Glutamatergic neuron (in vitro differentiated cells): ENCODE measurements around the gene C1QTNF12. TPM values are rescaled to one million over a fixed set of nuclear protein-coding genes. Genes with fewer than 3 reads are reported as not detected.

Experiments
- DNase-seq: peaks from one replicate; pipeline ENCODE4 v3.0.0; 2022
- H3K27ac Mint-ChIP-seq: one replicate; pipeline ENCODE4 v1.8.0; 2020; ENCODE audit warnings: mild to moderate bottlenecking, mixed read lengths, inconsistent platforms; ENCODE audit not compliant: unreplicated experiment
- H3K27me3 Mint-ChIP-seq: one replicate; pipeline ENCODE4 v1.8.0; 2020; ENCODE audit warnings: mild to moderate bottlenecking, moderate library complexity, mixed read lengths, inconsistent platforms; ENCODE audit not compliant: unreplicated experiment
- H3K36me3 Mint-ChIP-seq: one replicate; pipeline ENCODE4 v1.8.0; 2020; ENCODE audit warnings: mild to moderate bottlenecking, mixed read lengths, inconsistent platforms; ENCODE audit not compliant: unreplicated experiment
- H3K4me1 Mint-ChIP-seq: one replicate; pipeline ENCODE4 v1.8.0; 2020; ENCODE audit warnings: mild to moderate bottlenecking, low read depth, mixed read lengths, inconsistent platforms; ENCODE audit not compliant: unreplicated experiment
- H3K4me3 Mint-ChIP-seq: one replicate; pipeline ENCODE4 v1.8.0; 2020; ENCODE audit warnings: mild to moderate bottlenecking, mixed read lengths, inconsistent platforms; ENCODE audit not compliant: unreplicated experiment
- H3K9me3 Mint-ChIP-seq: one replicate; pipeline ENCODE4 v1.8.0; 2020; ENCODE audit warnings: mild to moderate bottlenecking, moderate library complexity, mixed read lengths, inconsistent platforms; ENCODE audit not compliant: unreplicated experiment
- CTCF ChIP-seq: fragments of 200-600 bp; sonication (generic); IDR thresholded peaks from one replicate; pipeline ENCODE4 v1.5.0; 2021; ENCODE audit not compliant: partially characterized antibody, unreplicated experiment
- total RNA-seq: library from RNA; stranded (reverse); fragmentation: NEBNext Ultra II Directional; extraction: Animal tissue kit (Norgen Biotek cat#: 25700); gene quantifications from one replicate; pipeline ENCODE4 v1.2.1, GENCODE V29; 2021; ENCODE audit not compliant: unreplicated experiment

Gene C1QTNF12
- total RNA-seq, 1 donor from 2014 or later: 9.1 TPM

DNA sequence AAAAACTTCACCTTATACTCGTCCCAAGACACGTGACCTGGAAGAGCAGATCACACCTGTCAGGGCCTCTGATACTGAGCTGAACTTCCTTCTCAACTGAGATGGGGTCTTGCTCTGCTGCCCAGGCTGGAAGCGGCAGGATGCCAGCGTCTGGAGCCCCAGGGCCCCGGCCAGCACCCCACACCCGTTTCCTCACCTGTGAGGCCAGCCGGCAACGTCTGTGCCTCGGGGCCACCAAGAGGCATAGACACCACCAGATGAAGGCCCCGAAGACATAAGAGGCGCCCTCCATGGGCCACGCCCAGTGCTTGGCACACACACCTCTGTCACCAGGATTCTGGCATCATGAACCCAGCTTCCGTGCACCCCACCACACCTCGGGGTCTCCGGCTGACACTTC, 23.2 kb downstream of the C1QTNF12 start:
- H3K27me3 Mint-ChIP-seq: peaks cover 12% of the 10 kb centered on the region
- H3K4me1 Mint-ChIP-seq: no peaks in the 10 kb centered on the region
- H3K36me3 Mint-ChIP-seq: peaks cover 6% of the 10 kb centered on the region
- H3K9me3 Mint-ChIP-seq: no peaks in the 10 kb centered on the region
- TF ChIP-seq CTCF: no peak
- no peak for DNase-seq
- peak overlapping the region; percentile 40 for H3K4me3 Mint-ChIP-seq
- peak overlapping the region; percentile 48 for H3K27ac Mint-ChIP-seq

DNA sequence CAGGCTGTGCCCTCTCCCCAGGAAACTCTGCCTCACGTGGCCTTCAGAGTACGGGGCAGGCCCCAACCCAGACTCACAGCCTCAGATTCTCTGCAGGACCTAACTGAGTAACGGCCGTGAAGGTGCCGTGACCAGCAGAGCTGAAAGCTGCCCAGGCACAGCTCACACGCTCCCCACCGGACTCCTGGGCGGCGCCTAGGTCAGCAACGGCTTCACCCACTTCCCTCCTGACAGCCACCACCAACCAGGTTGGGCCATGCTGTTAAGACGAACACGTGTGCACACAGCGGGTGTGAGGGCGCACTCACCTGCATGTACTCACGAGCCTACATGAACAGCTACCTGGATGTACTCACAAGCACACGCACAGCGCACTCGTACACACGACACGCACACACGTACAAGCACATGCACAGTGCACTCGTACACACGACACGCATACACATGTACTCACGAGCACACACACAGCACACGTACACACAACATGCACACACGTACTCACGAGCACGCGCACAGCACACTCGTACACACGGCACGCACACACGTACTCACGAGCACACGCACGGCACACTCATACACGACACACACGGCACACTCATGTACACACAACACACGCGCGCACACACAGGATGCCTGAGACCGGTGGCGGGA, 23.8 kb downstream of the C1QTNF12 start:
- Mint-ChIP-seq H3K36me3 (peaks cover 6% of the 10 kb centered on the region), H3K4me3 (no peak overlapping the region), H3K27me3 (peaks cover 12% of the 10 kb centered on the region), H3K9me3 (no peaks in the 10 kb centered on the region), H3K27ac (no peak overlapping the region), H3K4me1 (no peaks in the 10 kb centered on the region)
- no peak for DNase-seq
- TF ChIP-seq CTCF: no peak

DNA sequence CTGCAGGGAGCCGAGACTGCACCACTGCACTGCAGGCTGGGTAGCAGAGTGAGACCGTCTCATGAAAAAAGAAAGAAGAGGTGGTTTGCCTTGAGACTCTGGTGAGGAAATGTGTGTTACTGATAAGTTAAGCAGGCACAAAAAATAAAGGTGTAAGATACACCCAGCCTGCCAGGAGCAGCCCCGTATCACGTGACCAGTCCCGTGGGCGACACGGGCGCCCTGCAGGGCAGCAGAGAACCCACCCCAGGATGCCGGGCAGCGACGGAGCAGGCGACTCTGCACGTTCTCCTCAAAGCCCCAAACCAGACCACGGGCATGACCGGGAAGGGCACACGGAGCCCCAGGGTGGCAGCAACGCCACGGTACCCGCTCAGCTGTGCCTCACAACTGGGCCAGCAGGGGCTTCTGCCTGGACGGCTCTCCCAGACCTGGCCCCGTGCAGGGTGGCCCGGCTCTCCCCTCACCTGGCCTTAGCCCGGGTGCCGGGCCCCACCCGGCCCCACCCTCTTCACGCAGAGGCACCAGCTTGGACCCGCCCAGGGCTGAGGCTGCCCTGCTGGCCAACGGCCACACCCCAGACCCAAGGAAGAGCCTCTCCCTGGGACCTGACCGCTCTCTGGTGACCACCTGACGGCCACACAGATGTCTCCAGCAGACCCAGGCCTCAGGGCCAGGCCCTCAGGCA, 24.5 kb downstream of the C1QTNF12 start:
- Mint-ChIP-seq H3K9me3 (no peaks in the 10 kb centered on the region), H3K27ac (no peak overlapping the region), H3K27me3 (peaks cover 12% of the 10 kb centered on the region), H3K4me1 (no peaks in the 10 kb centered on the region), H3K4me3 (no peak overlapping the region), H3K36me3 (peaks cover 6% of the 10 kb centered on the region)
- TF ChIP-seq CTCF: no peak
- no peak for DNase-seq

DNA sequence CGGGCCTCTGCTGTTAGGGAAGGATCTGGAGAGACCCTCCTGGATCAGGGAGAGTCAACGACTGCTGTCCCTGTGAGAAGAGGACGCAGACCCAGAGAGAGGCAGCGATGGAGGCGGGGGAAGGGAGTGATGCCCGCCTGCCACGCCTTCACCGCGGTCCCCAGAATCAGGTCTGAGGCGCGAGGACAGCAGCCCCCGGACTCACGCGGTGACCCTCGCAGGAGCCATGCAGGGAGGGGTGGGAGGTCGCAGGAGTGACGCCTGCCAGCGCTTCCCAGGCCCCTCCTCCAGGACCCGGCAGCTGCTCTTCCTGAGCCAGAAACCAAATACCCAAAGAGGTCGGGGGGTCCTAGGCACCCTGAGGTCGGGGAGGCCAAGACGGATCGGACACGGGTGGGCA, 26.3 kb downstream of the C1QTNF12 start:
- Mint-ChIP-seq H3K27ac (no peak overlapping the region), H3K27me3 (peaks cover 16% of the 10 kb centered on the region), H3K36me3 (peaks cover 6% of the 10 kb centered on the region), H3K4me3 (no peak overlapping the region), H3K9me3 (peaks cover 3% of the 10 kb centered on the region), H3K4me1 (no peaks in the 10 kb centered on the region)
- TF ChIP-seq CTCF: no peak
- no peak for DNase-seq

DNA sequence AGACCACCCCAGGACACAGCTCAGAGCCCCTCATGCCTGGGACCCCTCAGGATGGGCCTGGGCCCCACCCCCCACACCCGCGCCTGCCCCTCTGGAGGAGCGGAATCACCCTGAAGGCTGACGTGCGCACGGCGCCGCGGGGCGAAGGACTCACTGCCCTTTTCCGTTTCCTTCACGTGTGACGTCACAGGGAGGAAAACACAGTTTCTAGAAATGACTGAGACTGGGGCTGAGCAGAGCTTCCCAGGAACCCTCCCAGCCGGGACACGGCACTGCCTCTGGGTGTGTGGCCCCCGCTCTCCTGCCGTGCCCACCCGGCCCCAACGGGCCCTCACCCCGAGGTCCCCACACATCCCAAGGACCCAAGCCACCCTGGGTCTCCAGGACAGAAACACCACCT, 27.2 kb downstream of the C1QTNF12 start:
- H3K4me1 Mint-ChIP-seq: no peaks in the 10 kb centered on the region
- no peak for TF ChIP-seq CTCF
- no peak overlapping the region for H3K4me3 Mint-ChIP-seq
- peaks cover 3% of the 10 kb centered on the region for H3K9me3 Mint-ChIP-seq
- H3K27ac Mint-ChIP-seq: no peak overlapping the region
- peaks cover 6% of the 10 kb centered on the region for H3K36me3 Mint-ChIP-seq
- DNase-seq: no peak
- H3K27me3 Mint-ChIP-seq: peaks cover 17% of the 10 kb centered on the region
